ENCODE results near the gene EED.
"Not testable (repeated sequence)": the region's sequence is repeated elsewhere in the genome, so short reads cannot be mapped to it uniquely, and the experiment has no call there.

- not testable (repeated sequence) for TF ChIP-seq CTCF, POLR2A (IDR thresholded peaks at IDR 0.05)
These were observed 15.6 kb upstream of the EED start for GRCh38 chr11:86229039-86229330.

All from vagina (tissue), 2 donors.